NCI-H526 (cell line): ENCODE measurements around the gene ANK3.

ENCODE experiments used
- DNase-seq, 2 experiments: peaks; one replicate each; lab custom pipeline; 2025; lab: John Stamatoyannopoulos, UW

Gene ANK3

DNA sequence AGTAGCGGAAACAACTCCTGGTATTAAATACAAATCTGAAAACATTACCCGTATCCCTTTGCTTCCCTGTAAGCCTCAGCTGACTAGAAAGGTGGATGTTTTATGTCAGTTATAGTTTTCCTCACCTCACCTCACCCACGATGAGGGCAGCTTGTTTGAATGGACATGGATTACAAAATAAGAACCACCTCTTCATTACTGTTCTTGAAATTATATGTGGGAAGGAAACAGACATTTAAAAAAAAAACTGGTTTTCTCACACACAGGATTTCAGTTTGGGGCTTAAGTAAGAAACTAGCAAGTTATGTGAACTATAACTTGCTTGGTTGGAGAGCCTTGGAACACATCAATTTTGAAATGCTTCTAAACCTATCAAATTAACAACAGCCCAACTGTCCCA, 250.4 kb downstream of the ANK3 start:
- no peak for DNase-seq

DNA sequence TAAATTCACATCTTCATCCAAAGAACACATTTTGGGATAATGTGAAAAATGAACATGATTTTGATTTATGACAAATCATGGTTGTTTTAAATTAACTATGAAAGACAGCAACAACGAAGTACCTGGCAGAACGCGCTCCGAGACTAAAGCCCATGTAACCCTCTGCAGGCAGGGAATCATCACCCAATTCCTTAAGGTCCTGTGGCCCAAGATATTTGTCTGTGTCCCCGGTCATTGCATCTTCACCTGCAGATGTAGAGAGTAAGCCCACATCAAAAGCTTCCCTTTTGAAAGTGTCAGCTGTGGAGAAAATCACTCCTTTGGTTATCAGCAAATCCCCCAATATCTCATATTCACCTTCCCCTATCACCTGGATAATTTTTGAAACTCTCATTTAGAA, 250.8 kb downstream of the ANK3 start:
- DNase-seq, result no peak

DNA sequence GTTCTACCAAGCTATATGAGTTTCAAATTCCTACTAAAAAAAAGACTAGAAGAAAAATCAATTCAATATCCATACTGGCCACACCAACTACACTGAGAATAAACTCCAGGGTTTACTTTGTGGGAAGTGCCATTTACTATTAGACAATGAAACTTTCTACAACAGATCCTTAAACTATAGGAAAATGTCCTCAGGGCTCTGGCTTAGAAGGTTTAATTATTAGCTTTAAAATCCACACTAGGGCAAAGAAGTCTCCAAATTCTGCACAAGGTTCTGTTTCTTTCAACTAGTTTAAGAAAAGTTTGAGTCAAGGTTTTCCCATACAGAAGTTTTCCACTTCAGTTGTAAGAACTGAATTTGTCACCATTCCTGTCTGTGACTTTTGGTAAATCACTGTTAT, 251.6 kb downstream of the ANK3 start:
- no peak for DNase-seq

DNA sequence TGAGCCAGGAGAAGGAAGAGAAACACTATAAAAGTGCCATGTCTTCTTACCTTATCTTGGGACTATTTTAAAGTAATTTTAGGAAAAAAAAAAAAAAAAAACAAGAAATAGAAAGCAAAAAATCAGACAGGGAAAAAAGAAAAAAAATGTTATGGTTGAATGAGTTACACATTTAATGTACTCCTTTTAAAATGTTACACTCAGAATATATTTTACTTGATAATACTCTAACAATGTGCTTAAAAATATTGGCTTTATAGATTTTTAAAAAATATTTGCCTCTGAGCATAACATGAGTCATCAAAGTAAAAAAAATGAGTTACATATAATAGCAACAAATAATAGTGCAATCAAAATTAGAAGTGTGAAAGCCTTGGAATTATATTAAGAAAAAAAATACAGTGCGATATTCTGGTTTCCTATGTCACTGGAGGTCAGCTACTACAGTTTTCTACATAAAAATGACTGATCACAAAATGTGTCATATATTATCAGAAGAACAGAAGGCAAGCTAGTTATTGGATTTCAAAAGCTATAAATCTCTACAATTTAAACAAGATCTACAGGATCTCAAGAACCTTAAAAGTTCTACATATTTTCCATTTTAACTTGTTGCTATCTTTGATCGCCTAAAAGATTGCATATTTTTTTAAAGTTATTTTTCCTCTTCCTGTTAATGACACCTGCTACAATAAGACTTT, 252.2 kb downstream of the ANK3 start:
- no peak for DNase-seq

DNA sequence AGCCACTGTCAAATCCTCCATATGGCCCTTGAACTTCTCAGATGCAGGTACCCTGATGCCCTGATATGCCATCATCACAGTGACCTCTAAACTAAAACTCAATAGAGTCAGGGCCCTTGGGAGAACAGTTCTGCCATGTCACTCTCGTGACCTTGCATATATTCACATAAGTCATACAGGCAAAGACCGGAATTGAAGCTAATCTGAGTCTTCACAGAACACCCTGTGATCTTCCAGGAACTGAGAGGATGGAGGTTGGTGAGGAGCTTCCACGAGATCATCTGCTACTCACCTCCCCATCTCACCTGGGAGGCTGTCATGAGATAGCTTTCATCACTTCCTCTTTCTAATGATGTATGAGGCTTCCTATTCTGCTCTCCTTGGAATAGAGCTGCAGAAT, 254.7 kb downstream of the ANK3 start:
- DNase-seq, result no peak

DNA sequence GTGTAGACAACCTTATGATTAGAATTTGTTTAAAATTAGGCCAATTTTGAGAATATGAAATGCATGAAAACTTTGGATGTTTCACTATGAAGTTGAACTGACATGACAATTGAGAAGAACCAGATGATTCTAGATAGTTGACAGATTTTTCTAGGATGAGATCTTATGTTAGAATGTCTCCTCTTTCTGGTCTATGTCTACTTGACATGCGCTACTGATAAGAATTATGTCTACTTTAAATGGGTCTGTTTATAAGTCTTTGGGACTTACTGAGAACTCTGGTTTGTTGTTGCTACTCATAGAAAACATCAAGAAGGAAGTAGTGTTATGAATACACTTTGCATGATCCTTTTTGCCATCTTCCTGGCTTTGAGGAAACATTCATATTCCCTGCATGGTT, 255.1 kb downstream of the ANK3 start:
- DNase-seq, result no peak

DNA sequence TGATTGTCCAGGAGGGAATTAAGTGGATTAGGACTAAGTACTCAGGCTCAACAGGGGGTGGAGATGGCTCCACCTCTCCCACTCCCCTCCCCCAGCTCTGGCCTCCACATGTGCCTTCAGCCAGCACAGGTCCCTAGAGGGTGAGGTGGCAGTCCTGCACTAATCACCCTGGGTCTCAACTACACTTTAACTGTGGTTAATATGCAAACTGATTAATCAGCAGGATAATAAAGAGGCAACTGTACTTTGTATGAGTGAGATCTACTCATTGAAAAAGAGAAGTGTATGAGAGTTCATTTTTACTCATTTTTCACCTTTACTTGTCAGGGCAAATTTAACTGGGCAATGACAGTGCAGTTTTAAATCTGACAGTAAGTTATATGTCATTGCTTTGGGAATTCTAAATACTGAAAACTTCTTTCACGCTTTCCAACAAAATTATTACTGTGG, 259.5 kb downstream of the ANK3 start:
- no peak for DNase-seq

DNA sequence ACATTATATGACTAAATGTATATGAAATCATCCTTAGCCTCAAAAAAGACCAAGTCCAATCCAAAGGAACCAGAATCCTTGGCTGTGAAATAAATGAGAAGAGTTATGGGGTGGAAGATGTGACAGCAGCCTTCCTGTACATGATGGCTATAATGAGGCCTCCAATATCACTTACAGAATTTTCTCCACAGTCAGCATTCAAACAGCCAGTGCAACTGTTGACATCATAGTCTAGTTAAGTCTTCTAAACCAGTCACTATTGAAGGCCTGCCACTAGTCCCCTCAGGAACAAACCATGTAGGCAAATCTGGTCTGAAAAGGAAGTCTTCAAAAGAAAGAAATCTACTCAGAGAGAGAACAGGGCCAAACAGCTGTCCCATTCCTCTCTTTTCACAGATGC, 263.8 kb downstream of the ANK3 start:
- DNase-seq, result no peak

DNA sequence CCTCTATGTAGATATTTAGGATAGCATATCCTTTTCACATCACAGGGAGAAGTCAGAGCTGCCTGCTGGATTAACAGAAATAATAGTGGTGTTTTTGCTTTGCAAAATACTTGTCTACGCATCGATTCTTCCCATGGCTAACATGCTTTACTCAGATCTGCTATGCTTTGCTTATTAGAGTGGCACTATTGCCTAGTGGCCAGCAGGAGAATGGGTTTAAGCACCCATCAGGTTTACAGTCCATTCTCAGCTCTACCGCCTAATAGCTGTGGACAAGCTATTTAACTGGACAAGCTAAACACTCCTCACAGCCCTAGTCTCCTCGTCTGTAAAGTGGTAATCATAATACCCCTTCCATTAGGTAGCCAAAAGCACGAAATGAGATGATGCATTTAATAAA, 265.1 kb downstream of the ANK3 start:
- DNase-seq, result no peak

DNA sequence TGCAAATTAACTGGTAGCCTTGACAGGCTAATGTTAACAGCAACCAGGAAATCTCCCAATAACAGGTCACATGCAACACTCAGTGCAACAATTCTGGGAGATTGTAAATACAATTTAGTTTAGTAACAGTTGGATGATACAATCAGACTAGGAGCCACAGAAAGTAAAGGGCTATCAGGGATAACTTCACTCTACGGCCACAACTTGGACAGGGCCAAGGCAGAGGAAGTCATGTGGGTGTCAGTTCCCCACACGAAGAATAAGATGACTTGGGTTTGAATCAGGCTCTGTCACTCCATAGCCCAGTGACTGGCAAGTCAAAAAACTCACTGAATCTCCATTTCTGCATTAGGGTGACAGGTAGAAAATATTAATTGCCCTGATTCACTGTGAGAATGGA, 266.0 kb downstream of the ANK3 start:
- DNase-seq, result no peak

DNA sequence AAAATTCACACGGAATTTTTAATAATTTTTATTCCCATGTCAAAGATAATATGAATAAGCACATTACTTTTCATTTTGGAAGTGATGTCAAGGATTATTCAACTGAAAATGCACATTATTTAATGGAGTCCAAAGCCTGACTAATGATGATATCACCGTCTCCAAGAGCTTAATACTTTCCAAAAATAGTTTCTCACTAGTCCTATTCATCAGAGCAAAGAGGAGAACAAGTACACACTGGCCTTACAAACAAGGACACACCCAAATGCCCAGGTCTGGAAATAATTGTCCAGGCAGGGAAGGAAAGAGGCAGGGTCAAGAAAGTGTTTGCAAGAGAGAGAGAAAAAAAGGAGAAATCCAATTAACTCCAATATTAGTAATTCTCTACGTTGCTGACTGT, 266.5 kb downstream of the ANK3 start:
- DNase-seq, result no peak

DNA sequence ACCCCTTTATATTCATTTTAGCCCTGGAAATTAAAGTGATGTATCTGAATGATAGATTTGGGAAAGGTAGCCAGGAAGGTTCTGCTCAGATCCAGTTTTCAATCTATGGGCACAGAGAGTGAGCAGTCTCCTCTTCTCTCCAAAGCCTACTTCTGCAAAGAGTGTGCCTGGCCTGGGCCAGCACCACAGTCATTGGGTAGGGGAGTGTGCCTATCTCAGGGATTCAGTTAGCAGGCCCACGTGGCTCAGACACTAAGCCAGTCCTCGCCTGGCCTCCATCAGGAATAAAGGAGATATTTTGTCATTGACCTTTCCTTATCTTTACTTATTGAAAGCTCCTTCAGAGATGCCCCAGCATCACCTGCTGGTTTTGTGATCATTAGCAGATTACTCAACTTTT, 267.5 kb downstream of the ANK3 start:
- DNase-seq, result no peak

DNA sequence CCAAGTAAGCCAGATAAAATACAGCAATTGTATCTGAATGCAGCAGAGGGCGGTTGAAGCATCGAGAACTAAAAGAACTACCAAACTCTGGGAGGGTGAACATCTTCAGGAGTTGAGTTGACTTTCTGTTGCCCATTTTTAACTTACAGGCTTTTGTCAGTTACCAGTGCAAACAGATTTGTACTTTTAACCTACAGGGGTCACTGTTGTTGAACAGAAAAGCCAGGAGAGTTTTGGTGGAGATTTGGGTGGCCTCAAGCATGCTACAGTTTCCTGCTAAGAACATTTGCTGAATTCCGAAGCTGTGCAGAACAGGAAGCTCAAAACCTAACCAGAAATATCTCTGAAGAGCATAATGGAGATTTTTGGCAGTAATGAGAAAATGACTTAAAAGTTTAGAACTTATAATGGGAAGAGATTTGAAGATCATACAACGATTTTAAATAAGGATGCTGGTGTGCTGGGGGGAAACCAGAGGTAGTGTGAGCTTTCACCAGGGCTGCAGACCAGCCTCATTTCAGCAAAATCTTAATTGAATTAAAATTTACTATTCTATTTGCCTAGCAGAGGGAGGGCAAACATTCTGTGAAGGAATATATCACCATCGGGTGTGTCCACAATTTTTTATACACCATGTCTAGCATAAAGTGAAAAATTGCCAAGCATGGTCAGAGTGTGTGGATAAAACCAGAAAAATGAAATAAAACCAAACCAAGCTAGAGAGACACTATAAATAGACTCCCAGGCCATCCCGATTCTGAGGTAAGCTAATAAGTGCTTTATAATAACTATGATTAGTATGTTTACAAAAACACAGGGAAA, 274.7 kb downstream of the ANK3 start:
- DNase-seq, result peak; percentile 14 to 61

DNA sequence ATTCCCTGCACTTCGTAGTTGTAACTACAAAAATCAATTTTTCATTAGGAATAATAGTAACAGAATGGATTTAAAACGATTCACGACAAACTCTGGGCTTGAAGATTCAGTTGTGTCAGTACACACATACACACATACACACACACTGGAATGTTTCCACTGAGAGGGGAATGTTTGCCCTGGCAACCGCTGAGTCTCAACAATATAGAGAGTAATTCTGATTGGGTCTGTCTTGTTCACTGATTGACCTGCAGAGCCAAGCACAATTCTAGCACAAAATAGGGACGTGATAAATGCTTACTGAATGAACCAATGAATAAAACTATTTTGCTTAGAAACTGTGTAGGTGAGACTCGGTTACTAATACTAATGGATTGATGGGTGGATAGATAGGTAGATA, 278.9 kb downstream of the ANK3 start:
- no peak for DNase-seq

DNA sequence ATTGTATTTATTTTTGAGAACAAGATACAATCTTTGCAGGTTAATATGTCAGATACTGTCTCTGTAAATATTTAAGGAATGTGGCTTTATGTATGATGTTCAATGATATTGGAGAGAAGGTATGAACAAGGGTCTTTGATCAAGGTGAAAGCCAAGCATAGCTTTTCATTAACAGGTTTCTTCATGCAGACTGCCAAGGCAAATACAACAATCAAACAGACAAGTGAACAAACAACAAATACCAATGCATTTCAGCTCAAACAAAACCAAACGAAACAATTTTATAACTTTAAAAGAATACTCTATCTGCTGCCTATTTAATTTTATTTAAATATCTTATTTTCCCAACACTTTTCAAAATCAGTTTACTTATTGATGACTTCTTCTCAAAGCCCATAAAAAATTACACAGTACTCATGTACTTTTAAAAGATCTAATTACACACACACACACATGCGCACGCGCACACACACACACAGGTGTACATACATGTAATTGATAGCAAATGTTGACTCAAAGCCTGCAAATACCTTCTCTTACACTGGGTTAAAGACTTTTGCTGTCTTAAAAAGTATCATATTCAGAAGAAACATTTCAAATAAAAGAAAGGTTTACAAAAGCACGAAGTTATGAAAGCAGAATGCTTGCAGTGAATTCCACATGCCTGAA, 282.2 kb downstream of the ANK3 start:
- no peak for DNase-seq

DNA sequence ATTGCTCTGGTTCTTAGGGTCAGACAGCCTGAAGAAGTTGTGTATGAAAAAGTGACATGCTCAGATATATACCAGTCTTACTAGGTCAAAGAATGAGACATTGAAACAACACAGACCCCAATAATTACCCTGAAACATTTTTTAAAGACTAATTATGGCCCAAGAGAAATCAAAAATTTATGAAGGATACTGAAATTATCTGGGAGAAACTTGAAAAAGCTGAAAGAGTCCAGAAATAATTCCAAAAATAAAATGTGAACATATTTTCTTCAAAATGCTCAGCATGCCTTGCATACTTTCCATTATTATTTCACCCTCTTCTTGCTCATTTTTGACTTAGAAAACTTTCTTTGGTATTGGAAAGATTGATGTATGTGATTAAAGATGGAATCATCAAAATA, 284.4 kb downstream of the ANK3 start:
- DNase-seq, result no peak

DNA sequence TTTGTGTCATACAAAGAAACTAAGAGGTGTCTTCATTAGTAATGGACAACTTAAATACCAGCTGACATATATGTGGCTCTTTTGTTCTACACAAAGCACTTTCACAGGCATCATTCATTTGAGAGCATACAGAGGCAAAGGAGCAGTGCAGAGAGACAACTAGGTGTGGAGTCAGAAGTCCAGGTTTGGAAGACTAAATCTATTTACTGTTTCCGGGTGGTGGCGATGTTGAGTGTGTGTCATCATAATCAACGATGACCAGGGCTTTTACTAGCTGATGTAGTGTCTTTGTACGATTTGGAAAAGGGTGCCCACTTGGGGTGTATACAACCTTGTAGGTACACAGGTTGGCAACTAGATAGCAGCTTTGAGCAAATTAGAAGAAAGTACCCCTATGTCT, 287.9 kb downstream of the ANK3 start:
- no peak for DNase-seq

DNA sequence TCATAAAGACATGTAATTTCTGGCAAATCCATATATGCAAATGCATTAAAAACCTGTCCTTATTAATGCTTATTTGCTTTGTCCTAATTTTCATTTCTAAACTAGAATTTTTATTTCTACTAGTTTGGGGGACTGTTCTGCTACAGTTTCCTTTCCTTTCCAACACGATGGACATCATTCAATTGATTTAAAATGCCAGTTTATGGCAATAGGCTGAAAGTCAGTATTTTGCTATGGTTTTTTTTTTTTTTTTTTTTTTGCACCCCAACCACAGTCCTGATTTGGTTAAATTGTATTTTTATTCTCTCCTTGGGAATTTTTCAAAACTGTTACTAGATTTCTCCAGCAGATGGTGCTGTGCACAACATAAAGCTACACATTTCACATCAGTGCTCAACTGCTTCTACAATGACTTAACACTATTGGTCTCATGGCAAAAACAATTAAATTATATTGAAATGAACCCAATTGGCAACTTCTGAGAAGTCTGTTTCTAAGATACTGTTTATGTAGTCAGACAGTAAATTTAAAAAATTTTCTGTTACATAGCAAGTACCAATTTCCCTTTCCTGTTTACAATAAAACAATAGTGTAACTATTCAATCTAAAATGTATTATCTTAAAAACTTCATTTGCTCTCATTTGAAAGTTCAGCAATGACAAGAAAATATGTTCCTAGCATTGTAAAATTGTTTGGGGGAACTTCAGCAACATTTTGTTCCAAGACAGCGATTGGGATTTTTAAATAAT, 289.5 kb downstream of the ANK3 start:
- peak; percentile 2 to 40 for DNase-seq

DNA sequence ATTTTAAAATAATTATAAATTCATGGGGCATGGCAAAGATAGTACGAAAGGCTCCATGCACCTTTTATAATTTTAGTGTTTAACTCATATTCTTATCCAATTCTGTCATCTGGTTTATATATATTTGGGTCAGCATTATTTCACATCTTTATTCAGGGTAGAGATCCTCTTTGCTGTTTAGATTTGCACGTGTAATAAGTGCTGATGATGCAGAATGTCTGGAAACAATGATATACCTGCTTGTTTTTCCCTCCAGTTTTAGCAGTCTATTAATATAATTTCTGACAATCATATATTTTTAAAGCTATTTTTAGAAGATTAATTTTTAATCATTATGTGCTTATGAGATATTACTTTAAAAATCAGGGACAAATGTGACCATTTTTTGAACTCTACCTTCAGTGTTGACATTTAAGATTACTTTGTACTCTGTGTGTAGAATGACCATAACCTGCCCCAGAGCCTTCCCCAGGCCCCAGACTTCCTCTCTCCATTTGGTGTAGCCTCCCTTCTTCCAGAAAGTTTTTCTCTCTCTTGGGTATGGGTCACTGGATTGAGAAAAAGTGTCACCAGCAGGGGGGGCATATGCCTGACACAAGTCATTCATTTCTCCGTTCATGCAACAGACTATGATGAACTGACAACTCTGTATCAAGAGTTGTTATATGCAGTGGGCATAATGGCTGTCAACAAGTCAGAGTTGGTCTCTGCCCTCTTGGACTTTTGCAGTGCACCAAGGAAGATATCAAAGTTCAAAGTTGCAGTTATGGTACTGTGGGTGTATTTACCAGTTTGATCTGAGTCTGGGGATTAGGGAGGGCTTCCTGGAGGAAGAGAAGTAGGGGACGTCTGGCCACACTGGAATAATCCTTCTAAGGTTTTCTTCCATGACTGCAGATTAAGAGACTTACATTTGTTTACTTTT, 290.7 kb downstream of the ANK3 start:
- no peak for DNase-seq

DNA sequence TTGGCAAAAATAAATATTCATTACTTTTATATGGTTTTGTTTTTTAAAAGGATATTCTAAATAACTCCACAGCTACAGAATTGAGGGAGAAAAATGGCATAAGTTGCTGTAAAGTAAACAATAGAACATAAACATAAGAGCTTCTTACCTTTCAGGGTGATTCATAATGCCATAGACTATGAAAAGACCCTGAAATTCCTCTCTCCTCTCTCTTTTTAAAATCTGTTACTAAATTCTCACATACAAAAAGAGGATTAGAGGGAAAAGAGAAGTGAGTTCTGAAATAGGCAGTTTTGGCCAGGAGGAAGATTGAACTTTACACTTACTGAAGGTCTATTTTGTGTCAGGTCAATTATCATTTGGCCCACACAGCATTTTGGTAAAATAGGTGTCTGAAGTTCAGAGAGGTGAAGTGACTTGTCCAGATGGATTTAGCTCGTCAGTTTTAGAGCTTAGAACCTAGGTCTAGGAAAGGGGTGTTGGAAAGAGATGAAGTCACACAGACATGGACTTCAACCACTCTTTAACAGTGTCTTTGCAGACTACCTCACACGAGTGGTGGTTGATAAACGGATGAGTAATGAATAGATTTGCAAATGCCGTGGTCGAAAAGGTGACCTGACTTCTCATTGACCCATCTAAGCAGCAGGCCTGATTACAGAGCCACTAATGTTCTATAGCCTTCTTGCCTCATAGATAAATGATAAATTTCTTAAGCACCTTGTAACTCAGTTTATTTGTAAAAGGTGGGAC, 292.7 kb downstream of the ANK3 start:
- no peak for DNase-seq

DNA sequence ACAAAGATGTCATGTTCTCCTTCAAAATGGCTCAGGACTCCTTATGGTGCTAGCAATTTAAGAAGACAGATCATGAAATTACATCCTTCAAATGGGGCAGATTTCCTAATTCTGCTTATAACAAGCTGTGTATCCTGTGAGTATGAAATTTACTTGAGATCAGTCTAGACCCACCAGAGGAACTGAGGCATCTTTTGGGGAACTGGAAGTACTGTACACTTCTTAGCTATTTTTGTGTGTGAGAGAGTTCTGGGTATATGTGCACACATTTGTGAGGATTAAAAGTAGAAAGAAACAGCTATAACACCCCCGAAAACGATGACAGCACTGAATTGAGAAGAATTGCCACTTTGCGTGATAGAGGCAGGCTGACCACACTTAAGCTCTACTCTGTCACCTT, 296.4 kb downstream of the ANK3 start:
- no peak for DNase-seq
